PC-9 (cell line): ENCODE measurements around the gene CEP72.

Experiments
- EZH2 ChIP-seq: fragments of 200-600 bp; sonication (generic); IDR thresholded peaks from 2 replicates; pipeline ENCODE4 v1.8.0; 2017; ENCODE audit warnings: antibody characterized with exemption, low read depth
- TF ChIP-seq, protein P1 (sequence below): fragments of 200-600 bp; sonication (generic); conservative IDR thresholded peaks from 2 replicates; pipeline ENCODE4 v1.6.1; 2017; ENCODE audit warnings: mixed run types, antibody characterized with exemption, mild to moderate bottlenecking, moderate library complexity

DNA sequence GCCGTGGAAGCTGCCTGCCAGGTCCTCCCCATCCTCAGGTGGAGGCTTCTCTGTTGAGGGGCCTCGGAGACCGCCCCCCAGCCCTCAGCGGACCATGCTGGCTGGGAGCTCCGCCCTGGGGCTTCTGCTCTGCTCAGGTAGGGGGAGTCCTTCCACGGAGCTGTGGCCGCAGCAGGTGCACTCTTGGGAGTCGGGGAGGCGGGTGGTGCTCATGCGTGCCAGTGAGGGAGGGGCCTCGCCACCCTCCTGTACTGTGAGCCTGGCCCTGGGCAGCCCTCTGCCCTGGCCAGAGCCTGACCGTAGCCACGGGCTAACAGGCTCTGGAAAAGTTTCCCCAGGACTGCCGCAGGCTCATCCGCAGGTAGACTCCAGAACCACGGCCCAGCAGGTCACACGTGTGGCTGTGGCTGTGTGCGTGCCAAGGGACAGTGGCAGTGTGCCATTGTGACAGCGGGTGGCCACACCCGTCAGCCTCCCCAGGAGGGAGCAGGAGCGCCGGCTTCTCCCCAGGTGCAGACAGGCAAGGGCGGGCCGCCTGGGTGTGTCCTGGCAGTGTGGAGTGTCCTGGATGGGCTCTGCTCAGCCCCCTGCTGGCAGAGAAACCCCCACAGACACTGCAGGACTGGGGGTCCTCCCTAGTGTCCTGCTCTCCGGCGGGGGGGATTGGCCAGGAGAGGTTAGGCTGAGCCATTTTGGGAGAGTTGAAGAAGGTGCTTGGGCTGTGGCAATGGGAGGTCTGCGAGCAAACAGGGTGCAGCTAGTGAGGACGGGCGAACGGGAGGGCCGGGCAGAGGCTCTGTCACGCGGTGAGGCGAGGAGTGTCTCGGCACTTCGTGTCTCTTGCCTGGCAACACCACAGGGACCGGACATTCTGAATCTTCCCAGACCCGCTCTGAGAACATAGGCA, 51.5 kb downstream of the CEP72 start:
- no peak for TF ChIP-seq EZH2
- TF ChIP-seq, protein P1, sequence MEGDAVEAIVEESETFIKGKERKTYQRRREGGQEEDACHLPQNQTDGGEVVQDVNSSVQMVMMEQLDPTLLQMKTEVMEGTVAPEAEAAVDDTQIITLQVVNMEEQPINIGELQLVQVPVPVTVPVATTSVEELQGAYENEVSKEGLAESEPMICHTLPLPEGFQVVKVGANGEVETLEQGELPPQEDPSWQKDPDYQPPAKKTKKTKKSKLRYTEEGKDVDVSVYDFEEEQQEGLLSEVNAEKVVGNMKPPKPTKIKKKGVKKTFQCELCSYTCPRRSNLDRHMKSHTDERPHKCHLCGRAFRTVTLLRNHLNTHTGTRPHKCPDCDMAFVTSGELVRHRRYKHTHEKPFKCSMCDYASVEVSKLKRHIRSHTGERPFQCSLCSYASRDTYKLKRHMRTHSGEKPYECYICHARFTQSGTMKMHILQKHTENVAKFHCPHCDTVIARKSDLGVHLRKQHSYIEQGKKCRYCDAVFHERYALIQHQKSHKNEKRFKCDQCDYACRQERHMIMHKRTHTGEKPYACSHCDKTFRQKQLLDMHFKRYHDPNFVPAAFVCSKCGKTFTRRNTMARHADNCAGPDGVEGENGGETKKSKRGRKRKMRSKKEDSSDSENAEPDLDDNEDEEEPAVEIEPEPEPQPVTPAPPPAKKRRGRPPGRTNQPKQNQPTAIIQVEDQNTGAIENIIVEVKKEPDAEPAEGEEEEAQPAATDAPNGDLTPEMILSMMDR, result no peak
